Vagina (tissue), 2 donors: ENCODE measurements around the gene CEP128. TPM values are rescaled to one million over a fixed set of nuclear protein-coding genes. Genes with fewer than 3 reads are reported as not detected.

ENCODE experiments used
- DNase-seq, 2 donors: peaks; one replicate each; pipeline ENCODE4 v3.0.0-alpha.2; 2017; ENCODE audit errors: extremely low spot score in 2 of 2
- H3K27ac ChIP-seq: fragments of 200-600 bp; sonication (generic); one replicate; pipeline ENCODE4 v1.5.1; 2019
- H3K27me3 ChIP-seq: fragments of 200-600 bp; sonication (generic); one replicate; pipeline ENCODE4 v1.5.1; 2019
- H3K36me3 ChIP-seq, 2 donors: fragments of 200-600 bp; sonication (generic); one replicate each; pipeline ENCODE4 v1.5.1; 2017 to 2019
- H3K4me1 ChIP-seq: fragments of 200-600 bp; sonication (generic); one replicate; pipeline ENCODE4 v1.5.1; 2019
- H3K4me3 ChIP-seq, 2 donors: fragments of 200-600 bp; sonication (generic); 1 replicate in 1 of 2; 2 replicates in 1 of 2; pipeline ENCODE4 v1.5.1; 2016 to 2019
- H3K9me3 ChIP-seq: fragments of 200-600 bp; sonication (generic); one replicate; pipeline ENCODE4 v1.5.1; 2019
- CTCF ChIP-seq, 3 experiments: fragments of 450-650 bp in 2 of 3; fragments of 200-600 bp in 1 of 3; sonication (generic) in 1 of 3; IDR thresholded peaks; one replicate each; pipeline ENCODE4 v1.5.1; 2017 to 2019; ENCODE audit warnings: antibody characterized with exemption in 3 of 3, mild to moderate bottlenecking in 2 of 3, moderate library complexity in 2 of 3
- POLR2A ChIP-seq, 2 donors: fragments of 450-650 bp; IDR thresholded peaks; one replicate each; pipeline ENCODE4 v1.6.1; 2017; ENCODE audit warnings: antibody characterized with exemption in 2 of 2, mild to moderate bottlenecking in 2 of 2, moderate library complexity in 2 of 2
- POLR2AphosphoS5 ChIP-seq, 2 donors: sonication (generic); formaldehyde crosslinking; IDR thresholded peaks; one replicate each; pipeline ENCODE4 v1.9.0; 2017; ENCODE audit warnings: antibody characterized with exemption in 2 of 2, mild to moderate bottlenecking in 2 of 2, low read depth in 1 of 2; ENCODE audit not compliant: insufficient read depth in 1 of 2
- intact Hi-C: fragments of 100-400 bp; cut with DNase I; formaldehyde crosslinking; loops from one replicate; pipeline ENCODE4 v1.15.1; 2023
- total RNA-seq: library from RNA; depleted of rRNA; stranded (reverse); fragments of >200 nt; gene quantifications from one replicate; pipeline ENCODE4 v1.2.3, GENCODE V29; 2016

Gene CEP128
- total RNA-seq, 1 donor from 2014 or later: 6.6 TPM

GRCh38 chr14:80585506-80585835, 356.1 kb downstream of the CEP128 start:
- intact Hi-C loops: no loop called here
- H3K27ac ChIP-seq: peak overlapping the region; percentile 42
- no peak for DNase-seq
- no peaks in the 10 kb centered on the region for H3K9me3 ChIP-seq
- H3K36me3 ChIP-seq: no peaks in the 10 kb centered on the region
- H3K4me1 ChIP-seq: peaks cover 12% of the 10 kb centered on the region
- H3K4me3 ChIP-seq: no peak overlapping the region
- no peak for TF ChIP-seq POLR2AphosphoS5 (IDR thresholded peaks at IDR 0.05; ENCODE audit: insufficient read depth in 1 of 2, low read depth in 1 of 2)
- no peaks in the 10 kb centered on the region for H3K27me3 ChIP-seq

- Histone ChIP-seq H3K27ac (peak overlapping the region; percentile 42), H3K4me3 (no peak overlapping the region), H3K27me3 (no peaks in the 10 kb centered on the region), H3K4me1 (peaks cover 12% of the 10 kb centered on the region), H3K36me3 (no peaks in the 10 kb centered on the region), H3K9me3 (no peaks in the 10 kb centered on the region)
- intact Hi-C loops: no loop called here
- no peak for DNase-seq
- TF ChIP-seq POLR2A (IDR thresholded peaks at IDR 0.05) (no peak), CTCF (IDR thresholded peaks at IDR 0.05) (no peak)
Measured at GRCh38 chr14:80584744-80585505, 356.6 kb downstream of the CEP128 start.

DNA sequence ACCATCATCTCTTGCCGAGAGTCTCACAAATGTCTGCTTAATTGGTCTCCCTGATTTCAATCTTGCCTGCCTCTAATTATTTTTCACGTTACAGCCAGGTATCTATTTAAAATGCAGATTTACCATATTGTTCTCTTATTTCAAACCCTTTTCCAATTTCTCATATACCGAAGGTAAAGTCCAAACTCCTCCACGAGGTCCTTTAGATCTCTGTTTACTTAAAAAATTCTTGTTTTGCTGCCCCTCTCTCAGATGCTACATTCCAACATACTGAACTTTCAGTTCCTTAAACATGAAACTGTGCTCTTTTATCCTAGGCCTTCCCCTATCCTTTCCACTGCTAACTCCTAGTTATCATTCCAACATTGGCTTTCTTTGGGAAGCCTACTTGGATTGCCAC, 363.9 kb downstream of the CEP128 start:
- H3K27me3 ChIP-seq: no peaks in the 10 kb centered on the region
- no peaks in the 10 kb centered on the region for H3K36me3 ChIP-seq
- no peak for DNase-seq
- intact Hi-C loops: no loop called here
- no peak overlapping the region for H3K27ac ChIP-seq
- H3K4me3 ChIP-seq: no peak overlapping the region
- H3K4me1 ChIP-seq: no peaks in the 10 kb centered on the region
- TF ChIP-seq POLR2A (IDR thresholded peaks at IDR 0.05) (no peak), CTCF (IDR thresholded peaks at IDR 0.05) (no peak), POLR2AphosphoS5 (IDR thresholded peaks at IDR 0.05; ENCODE audit: insufficient read depth in 1 of 2, low read depth in 1 of 2) (no peak)
- H3K9me3 ChIP-seq: no peaks in the 10 kb centered on the region

DNA sequence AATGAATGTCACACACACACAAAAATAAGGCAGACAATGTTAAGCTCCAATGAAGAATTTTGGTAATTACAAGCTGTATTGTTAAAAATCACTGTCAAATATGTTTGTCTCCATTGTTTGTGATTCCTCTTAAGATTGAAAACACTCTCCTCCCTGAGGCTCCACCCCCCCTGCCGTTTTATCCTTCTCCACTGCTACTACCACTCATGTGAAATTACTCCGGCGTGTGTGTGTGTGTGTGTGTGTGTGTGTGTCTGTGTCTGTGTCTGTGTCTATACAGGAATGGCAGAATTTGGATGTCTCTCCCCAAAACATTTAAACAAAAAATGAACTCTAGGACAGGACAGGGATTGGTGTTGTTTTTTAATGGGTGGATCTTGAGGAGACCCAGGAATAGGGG, 365.1 kb downstream of the CEP128 start:
- H3K27me3 ChIP-seq: no peaks in the 10 kb centered on the region
- intact Hi-C loops: no loop called here
- no peak for DNase-seq
- no peaks in the 10 kb centered on the region for H3K9me3 ChIP-seq
- no peaks in the 10 kb centered on the region for H3K36me3 ChIP-seq
- no peak overlapping the region for H3K27ac ChIP-seq
- TF ChIP-seq CTCF (IDR thresholded peaks at IDR 0.05): no peak
- no peak for TF ChIP-seq POLR2AphosphoS5 (IDR thresholded peaks at IDR 0.05; ENCODE audit: insufficient read depth in 1 of 2, low read depth in 1 of 2)
- no peaks in the 10 kb centered on the region for H3K4me1 ChIP-seq
- no peak overlapping the region for H3K4me3 ChIP-seq

DNA sequence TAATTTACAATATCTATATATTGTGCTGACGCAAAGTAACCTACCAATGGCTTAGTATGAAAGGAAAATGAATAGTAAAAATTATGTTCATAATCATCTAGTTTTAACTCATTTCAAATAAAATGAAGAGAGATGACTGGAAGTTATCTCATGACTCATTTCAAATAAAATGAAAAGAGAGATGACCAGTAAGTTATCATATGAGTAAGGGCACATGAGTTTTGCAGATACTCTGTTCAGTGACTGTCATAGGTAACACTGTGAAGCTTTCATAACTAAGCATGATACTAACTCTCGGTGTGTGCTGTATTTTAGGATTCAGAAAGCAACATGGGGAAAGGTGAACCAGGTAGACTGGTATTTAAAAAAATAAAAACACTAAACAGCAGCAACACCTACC, 365.8 kb downstream of the CEP128 start:
- no peak for TF ChIP-seq CTCF (IDR thresholded peaks at IDR 0.05)
- TF ChIP-seq POLR2AphosphoS5 (IDR thresholded peaks at IDR 0.05; ENCODE audit: insufficient read depth in 1 of 2, low read depth in 1 of 2): no peak
- TF ChIP-seq POLR2A (IDR thresholded peaks at IDR 0.05): no peak
- H3K36me3 ChIP-seq: no peaks in the 10 kb centered on the region
- DNase-seq: no peak
- H3K4me3 ChIP-seq: no peak overlapping the region
- no peak overlapping the region for H3K27ac ChIP-seq
- no peaks in the 10 kb centered on the region for H3K27me3 ChIP-seq
- intact Hi-C loops: no loop called here
- H3K9me3 ChIP-seq: no peaks in the 10 kb centered on the region
- no peaks in the 10 kb centered on the region for H3K4me1 ChIP-seq
